ENCODE results near the gene AFF3.
"Not testable (repeated sequence)": the region's sequence is repeated elsewhere in the genome, so short reads cannot be mapped to it uniquely, and the experiment has no call there.

The AFF3 gene

DNA sequence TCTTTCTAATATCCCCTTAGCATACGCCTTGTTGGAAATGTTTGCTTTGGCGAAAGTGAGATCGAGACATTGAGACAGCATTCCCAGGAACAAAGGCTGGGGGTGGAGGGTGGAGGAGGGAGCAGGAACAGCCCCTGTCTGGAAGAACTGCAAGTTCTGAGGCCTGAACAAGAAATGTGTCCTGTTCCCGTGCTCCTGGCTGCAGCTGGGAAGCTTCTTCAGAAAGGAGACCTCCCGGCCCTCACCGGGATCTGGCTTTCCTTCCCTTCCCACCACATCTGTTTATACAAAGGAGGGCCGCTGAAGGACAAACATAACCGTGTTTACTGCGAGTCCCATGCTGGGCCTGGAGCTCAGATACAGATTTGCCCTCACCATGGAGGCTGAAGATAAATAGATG, 35.9 kb downstream of the AFF3 start:
- no peak for DNase-seq (ENCODE audit: low read depth)

DNA sequence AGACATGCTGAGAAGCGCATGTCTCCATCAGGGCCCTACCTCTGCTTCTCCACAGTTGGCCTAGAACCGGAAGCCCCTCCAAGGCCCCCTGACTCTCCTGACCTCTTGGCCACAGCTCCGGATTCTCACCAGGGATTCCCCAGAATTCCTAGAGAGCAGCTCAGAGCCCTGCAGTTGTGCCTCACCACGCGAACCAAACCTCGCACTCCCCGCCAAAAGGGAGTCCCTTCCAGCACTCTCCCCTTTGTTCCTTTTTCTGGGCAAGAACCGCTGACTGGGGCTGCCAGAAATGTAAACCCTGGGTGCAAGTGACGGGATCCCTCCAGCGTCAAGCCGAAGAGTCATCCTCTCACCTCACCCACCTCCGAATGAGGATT, 36.7 kb downstream of the AFF3 start:
- no peak for DNase-seq (ENCODE audit: low read depth)

DNA sequence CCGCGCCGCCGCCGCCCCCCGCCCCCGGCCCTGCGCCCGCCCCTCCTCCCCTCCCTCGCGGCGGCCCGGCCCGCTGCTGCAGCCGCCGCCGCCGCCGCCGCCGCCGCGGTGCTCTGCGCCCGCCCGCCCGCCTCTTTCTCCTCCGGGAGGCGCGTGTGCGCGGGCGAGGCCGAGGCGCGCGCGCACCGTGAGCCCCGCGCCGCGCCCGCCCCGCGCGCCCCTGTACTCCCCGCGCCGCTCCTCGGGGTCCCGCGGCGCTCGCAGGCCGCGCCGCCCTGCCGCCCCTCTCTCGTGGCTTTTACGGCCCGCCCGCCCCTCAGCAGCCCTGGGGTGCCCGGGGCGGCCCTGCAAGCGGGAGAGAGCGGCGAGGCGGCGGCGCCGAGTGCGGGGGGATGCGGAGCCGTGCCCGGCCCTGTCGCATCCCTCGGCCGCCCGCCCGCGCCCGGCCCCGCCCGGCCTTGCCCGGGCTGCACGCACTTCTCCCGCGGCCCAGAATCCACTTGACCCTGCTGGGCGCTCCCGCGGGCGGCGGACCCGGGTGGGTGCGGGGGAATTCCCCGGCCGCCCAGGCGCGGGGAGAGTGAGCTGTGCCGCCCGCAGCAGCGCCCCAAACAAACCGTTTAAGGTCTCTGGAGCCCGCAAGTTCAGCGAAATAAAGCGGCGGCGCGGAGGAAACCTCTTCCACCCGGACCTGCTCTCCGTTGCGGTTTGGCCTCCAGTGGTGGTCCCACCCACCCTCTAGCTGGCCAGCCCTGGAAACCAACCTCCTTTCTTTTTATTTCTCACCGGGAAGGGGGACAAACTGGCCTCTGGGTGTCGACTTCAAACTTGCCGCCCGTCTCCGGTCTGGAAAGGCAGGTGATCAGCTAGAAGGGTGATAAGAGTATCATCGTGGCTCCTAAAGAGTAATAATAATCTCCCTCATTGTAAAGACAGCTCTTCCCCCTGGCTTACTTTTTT, 37.4 kb downstream of the AFF3 start:
- no peak for DNase-seq (ENCODE audit: low read depth)

DNA sequence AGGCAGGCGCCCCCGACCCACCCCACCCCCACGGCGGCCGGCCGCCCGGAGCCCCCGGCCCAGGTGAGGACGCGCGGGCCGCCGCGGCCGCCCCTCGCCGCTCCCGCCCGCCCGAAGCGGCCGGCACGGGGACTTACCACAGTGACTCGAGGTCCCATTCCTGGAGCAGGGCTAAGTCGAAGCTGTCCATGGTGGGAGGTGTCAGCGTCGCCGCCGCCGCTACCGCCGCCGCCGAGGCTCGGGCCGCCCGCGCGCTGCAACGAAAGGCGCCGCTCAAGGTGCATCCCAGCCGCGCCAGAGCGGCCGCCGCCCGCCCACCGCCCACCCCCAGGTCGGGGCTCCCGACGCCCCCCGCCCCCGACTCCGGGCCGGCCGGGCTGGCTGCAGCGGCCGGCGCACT, 38.1 kb downstream of the AFF3 start:
- not testable (repeated sequence) for DNase-seq (ENCODE audit: low read depth)

DNA sequence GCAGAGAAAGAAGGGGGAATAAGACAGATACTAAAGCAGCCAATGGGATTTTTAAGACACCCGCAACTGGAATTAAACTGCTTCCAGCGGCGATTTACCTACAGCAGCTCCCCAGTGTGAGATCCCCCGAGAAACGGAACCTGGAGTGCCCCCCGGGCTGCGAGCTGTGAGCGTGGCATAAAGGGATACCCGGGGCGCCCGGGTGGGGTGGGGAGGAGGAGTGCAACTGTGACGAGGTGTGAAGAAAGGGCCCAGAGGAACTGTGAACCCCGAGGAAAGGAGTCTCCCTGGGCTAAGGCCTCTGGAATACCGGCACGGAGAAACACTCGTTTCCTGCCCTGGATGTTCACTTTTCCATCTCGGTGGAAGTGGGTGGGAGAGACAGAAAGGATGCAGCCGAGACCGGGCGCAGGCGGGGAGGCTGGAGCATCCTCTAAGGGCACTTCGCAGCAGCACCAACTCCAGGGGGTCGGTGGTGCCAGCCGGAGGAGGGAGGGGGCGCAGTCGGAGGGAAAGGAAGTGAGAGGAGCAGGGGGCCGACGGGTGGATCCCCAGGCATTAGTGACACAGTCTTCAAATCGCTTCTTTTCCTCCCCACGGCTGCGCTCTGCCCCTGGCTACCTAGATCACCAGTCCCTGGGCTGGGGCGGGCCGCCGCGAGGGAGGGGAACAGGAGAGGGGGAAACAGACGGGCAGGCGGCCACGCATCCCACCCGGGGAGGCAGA, 38.7 kb downstream of the AFF3 start:
- not testable (repeated sequence) for DNase-seq (ENCODE audit: low read depth)

DNA sequence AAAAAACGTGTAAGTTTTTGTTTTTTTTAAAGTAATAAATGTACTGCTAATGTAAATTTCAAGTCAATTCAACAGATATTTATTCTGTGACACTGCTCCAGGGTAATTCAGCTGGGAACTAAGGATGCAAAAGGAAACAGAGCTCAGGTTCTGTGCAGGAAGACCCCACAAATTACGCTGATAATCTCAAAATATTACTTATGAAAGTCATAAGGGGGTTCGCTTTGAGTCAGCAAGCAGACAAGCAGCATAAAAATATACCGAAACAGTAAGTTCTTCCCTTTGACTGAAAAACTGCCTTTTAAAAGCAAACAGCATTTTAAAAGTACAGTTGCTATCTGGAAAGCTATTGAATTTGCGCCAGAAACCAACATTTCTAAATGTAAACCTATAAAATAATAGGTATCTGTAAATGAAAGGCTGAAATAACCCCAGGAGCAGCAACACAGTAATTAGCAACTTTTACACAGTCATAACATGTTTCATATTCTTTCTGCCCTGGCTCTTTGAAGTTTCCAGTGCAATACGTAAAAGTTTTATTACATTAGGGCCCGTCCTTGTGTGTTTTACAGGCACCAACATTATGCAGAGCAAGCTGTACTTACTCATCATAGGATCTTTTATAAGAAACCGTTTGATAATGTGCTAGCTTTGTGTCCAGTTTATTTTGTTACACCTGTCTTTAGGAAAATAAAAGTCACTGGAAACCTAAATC, 39.8 kb downstream of the AFF3 start:
- not testable (repeated sequence) for DNase-seq (ENCODE audit: low read depth)

DNA sequence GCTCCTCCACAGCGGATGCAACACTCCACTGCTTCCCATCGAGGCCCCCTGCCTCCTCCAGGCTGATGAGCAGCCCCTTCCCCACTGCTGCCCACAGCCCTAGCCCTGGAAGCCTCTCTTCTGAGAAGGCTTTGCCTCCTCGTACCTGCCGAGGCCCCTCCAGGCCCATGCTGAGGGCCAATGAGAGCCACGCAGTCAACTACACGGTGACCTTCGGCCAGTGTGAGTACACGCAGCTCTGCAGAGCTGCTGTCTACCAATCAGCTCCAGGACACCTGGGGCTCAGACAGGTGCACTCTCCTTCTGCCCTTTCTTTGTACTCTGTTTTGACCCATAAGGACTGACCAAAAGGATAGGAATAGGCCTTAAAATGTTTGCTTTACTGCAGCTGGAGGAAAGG, 43.5 kb downstream of the AFF3 start:
- not testable (repeated sequence) for DNase-seq (ENCODE audit: low read depth)

DNA sequence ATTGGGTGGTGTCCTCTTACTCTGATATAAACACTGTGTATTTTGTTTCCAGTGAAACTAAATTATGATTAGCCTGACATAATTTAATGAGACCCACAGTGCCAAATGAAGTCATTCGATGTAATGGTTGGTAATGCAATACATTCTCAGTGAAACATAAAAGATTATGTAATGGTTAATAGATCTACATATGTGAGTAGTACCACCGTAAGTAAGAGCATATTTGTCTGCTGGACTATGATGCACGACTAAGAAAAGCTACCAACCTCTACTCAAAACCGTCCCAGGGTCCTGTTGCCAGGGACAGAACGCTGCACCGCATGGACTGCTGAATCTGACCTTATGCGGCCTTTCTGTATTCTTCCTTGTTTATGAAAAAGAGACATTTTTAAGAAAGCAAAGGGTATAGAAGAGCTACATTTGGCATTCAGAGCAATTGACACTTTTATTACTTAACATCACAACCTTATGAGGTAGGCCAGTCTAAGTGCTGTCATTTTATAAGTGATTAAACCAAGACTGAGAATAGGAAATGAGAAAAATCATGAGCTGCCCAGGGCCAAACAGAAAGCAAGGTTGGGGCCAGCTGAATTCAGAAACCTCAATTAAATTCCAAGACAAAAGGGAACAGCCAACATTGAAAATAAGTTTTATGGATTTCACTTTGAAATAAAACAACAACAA, 44.6 kb downstream of the AFF3 start:
- DNase-seq (ENCODE audit: low read depth) = not testable (repeated sequence)

DNA sequence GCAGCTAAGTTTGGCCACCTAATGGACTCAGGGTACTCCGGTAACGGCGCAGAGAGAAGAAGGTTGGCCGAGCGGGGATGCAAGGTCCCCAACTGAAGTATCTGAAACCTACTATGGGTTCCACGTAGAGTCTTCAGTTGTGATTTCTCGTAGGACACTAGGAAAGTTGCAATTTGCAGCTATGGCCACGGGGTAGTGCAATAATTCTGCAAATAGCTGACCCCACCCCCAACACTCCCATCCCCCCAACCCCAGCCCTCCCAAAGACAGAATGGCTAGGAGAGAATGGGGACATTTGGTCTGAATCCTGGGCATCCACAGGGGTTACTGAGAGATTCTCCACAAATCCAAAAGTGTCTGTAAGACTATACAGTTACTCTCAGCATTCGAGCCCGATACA, 46.5 kb downstream of the AFF3 start:
- DNase-seq (ENCODE audit: low read depth) = not testable (repeated sequence)

DNA sequence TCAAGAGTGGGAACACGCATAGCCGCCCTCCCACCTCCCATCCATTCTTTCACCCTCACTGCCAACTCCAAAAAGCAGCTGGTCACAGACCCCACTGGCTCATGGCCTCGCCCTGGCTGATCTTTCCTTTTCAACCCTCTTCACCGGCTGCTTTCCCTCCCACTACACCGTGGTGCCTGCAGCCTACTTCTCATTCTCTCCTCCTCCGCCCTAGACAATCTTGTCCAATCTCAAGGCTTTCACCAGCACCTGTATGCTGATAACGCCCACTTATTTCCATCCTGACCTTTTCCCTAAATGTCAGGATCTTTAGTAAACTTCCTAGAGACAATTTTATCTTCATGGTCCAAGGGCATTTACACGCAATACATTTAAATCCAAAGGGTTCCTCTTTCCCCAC, 50.6 kb downstream of the AFF3 start:
- not testable (repeated sequence) for DNase-seq (ENCODE audit: low read depth)

DNA sequence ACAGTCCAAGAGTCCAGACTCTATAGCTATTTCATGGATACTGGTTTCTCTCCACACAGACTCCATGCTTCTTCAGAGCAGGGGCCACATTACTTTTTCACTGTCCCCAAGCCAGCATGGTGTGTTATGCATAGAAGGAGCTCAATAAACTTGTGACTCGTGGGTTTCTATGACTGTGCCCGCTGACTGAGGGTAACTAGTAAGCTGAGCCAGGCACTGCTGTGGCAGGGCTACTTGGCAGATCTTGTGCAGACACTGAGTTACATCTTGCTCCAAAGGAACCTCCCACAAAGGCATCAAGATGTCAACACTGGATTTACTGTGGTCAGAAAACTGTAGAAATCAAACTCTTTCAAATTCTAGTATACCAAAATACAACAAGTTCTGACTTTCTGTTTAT, 56.6 kb downstream of the AFF3 start:
- not testable (repeated sequence) for DNase-seq (ENCODE audit: low read depth)

DNA sequence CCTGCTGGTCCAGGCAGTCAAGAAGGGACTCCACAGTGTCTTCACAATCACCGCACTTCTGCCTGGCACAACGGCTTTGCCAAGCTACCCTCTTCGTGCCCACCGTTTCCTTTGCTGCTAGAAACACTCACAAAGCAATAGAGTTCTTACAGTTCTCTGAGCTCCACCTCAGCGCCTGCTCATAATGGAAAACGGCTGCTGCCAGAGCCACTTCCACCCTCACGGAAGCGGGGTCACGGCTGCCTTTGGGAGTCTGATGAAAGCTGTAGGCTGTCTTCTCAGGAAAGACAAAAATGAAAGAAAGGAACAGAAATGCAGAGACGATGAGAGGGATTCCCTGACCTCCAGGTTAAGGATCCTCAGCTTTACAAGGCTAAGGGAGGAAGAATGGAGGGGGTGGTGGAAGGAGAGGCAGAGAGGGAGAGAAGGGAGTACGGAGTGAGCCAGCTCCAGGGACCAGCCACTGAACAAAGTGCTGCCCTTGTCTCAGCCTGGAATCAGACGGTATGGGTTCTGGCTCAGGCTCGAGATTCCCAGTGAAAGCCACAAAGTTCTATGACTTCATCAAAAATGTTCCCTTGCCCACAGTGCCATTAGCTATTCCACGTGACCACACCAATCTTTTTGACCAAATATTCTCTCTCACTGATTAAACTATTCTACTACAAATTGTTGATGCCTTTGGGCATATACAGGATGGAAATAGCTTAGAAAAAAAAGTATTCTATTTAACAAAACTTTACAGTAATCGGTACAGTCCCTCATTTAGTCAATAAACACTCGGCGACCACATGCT, 58.8 kb downstream of the AFF3 start:
- not testable (repeated sequence) for DNase-seq (ENCODE audit: low read depth)

DNA sequence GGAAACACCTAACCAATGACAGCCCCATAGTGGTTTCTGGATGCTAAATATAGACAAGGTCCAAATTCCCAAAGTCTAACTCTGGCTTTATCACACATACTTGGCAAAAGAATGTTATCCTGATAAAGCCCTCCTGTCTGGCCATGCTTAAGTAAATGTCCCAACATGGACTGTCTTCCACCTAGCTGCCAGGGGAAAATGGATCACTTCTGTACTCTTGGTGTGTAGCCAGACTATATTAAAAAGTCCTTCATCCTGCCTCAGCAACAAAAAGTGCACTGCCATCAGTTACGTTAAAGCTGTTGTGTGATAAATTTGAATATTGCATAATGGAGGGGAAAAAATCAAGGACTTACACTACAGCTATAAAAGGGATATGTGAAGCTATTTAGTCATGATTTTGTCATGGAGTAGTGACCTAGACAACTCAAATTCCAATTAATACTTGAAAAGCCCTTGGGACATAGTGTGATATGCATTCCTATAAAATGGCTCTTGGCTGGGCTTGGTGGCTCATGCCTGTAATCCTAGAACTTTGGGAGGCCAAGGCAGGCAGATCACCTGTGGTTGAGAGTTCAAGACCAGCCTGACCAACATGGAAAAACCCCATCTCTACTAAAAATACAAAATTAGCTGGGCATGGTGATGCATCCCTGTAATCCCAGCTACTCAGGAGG, 60.0 kb downstream of the AFF3 start:
- not testable (repeated sequence) for DNase-seq (ENCODE audit: low read depth)

DNA sequence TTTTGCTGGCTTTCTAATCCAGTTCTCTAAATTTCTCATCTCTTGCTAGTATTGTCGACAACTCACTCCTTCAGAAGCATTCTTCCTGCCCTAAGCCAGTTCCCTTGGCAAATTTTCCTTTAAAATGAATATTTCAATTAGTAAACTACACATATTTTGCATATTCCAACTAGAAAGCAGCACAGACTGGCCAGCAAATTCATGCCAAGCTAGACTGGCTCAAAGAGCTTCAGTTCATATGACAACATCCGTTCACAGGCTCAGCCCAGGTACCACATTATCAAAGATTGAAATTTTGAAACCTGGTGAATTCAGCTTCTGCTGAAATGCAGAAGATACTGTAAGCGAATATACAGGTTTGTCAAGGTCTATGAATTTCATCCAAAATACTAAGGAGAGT, 64.5 kb downstream of the AFF3 start:
- DNase-seq (ENCODE audit: low read depth) = no peak

DNA sequence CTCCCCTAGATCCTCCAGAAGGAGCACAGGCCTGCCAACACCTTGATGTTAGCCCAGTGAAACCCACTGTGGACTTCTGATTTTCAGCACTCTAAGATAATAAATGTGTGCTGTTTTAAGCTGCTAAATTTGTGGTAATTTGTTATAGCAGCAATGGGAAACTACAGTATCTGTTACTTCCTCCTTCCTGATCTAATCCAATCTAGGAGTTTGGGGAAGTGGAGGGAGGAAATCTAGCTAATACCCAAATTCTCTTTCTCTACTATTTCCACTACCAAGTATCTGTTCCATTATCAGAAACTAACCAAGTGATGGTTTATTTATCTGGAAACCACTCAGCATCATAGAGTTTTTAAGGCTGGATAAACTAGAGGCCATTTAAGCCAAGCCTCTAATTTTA, 64.9 kb downstream of the AFF3 start:
- DNase-seq (ENCODE audit: low read depth) = no peak

DNA sequence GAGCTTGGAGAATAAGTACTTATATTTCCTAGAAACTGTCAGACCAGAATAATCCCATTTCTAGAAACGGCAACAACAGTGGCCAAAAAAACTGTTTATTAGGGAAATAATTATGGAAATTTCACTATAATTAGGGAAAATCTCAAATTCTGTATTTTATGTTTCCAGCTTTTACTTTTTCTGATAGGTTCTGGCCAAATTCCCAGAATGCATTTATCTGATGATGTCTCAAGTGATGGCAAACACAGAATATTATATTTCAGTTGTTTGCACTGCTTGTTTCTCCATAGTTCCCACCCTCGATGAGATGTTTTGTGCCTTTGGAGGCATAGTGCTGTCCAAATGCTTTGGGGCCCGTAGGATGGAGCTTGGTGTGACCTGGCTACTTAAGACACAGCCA, 66.9 kb downstream of the AFF3 start:
- no peak for DNase-seq (ENCODE audit: low read depth)

DNA sequence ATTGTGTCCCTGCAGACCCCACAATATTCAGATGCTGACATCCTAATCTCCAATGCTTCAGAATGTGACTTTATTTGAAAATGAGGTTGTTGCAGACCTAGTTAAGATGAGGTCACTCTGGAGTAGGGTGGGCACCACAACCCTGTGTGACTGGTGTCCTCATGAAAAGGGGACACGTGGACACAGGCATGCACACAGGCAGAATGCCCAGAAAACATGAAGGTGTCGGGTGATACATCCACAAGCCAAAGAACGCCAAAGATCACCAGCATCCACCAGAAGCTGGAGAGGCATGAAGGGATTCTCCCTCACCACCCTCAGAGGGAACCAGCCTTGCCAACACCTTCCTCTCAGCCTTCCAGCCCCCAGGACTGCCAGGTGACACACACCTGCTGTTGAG, 69.3 kb downstream of the AFF3 start:
- DNase-seq (ENCODE audit: low read depth) = no peak

DNA sequence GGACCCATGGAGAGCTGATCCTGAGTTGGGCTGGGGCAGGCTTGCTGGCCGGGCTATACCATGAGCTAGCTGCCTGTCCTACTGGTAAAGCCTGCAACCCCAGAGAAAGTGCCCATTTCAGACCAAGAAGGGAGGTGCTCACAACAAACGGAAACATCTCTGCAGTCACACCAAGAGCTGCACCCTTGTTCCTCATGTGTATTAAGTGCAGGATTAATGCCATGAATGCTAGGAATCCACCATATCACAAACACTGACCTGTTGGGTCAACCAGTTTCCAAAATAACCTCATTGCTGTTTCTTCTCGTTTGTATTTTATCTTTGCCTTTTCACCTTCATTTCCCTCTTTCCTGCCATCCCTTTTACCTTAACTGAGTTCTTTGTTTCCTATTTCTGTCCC, 69.9 kb downstream of the AFF3 start:
- DNase-seq (ENCODE audit: low read depth) = no peak

DNA sequence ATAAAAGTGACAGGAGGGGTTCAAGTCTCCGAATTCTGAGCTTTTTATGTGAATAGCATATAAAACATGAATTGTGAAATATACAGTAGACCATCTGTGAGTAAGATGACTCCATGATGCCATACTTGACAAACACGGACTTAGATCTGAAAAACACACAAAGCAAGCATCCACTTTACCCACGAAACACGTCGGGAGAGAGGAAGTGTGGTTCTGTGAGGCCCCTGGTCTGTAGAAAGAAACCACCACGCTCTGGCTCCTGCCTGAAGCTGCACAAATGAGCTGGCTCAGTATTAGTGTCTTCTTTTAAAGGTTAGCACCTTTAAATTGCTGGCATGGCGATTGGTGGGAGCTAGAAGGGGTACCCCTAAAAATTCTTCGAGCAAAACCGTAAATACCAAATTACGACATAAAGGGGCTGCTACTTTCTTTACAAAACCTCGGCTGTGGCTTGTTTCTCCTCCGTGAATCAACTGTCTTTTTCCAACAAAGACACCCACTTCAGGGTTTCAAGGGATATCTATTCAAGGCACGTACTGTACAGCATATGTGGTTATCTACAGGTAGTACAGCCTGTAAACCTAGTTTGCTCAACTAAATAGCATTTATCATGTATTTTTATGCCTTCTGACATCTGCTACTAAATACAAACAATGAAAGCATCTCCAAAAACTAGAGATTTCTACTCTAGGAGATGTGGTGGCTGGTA, 70.9 kb downstream of the AFF3 start:
- DNase-seq (ENCODE audit: low read depth) = no peak

DNA sequence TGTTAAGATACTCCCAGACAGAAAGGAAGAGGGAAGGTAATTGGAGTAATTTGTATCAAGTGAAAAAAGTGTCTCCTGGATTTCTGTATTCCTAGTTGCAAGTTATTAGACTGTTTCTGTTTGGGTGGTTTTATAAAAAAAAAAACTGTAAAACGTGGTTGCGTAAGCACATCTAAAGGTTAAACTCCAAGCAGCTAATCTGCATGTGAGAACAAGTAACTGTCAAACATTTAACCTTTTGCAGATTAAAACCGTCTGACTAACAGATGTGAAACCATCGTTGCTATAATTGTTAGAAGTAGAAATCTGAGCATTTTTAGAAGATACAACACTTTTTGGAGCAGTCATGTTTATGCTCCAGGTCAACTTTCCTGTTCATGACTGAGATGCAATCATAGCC, 72.3 kb downstream of the AFF3 start:
- no peak for DNase-seq (ENCODE audit: low read depth)

Data from activated T-helper 9 cell treated with anti-CD3 and anti-CD28 coated beads, Interleukin-2, amount 50 U/mL, for 16 hours (primary cell).